ENCODE measurements around the gene ADAMTSL1.

The ADAMTSL1 gene

DNA sequence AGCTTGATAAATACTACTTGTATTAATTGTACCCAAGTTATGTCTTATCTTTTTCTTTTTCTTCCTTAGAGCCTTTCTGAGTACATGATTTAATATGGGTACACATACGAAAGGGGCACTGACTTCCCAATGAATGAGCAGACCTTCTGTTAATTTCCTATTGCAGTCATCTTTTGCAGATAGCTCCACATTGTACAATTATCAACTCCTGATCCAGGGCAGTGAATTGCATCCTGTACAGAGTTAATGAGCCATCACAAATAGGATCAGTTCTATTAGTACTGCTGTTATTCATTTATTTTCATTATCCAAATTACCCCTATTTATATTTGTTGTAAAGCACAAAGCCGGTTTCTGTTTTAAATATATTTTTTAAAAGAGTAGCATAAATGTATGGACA is 105.6 kb downstream of the ADAMTSL1 start:
- DNase-seq: no peak
- in situ Hi-C loops (cut with HindIII; ENCODE audit: low pct_ligation_motif_present, low pct_unique_long_range_greater_than_20kb, low sequenced_read_pairs): no loop called here

DNA sequence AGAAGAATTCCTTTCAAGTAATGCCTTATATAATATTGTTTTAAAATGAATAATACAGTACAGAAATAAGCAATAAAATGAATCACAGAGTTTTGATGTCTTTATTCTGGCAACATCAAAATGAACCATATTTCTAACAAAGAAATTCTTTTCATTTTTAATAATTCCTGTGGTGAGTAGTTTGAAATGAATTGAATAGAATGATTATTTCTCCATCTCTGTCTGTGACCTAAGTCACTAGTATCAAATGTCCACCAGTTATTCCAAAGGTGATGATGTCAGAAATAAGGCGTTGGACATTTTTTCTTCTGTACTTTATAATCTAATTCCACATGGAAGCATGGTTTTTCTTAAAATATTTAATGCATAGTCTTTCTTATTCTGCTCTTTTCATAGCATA is 106.2 kb downstream of the ADAMTSL1 start:
- DNase-seq: no peak
- in situ Hi-C loops (cut with HindIII; ENCODE audit: low pct_ligation_motif_present, low pct_unique_long_range_greater_than_20kb, low sequenced_read_pairs): no loop called here

DNA sequence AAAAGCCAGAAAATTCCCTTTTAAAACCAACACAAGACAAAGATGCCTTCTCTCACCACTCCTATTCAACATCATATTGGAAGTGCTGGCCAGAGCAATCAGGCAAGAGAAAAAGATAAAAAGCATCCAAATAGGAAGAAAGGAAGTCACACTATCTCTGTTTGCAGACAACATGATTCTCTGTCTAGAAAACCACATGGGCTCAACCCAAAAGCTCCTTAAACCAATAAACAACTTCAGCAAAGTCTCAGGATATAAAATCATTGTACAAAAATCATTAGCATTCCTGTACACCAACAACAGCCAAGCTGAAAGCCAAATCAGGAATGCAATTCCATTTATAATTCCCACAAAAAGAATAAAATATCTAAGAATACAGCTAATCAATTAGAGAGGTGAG is 112.0 kb downstream of the ADAMTSL1 start:
- in situ Hi-C loops (cut with HindIII; ENCODE audit: low pct_ligation_motif_present, low pct_unique_long_range_greater_than_20kb, low sequenced_read_pairs): no loop called here
- DNase-seq: no peak

DNA sequence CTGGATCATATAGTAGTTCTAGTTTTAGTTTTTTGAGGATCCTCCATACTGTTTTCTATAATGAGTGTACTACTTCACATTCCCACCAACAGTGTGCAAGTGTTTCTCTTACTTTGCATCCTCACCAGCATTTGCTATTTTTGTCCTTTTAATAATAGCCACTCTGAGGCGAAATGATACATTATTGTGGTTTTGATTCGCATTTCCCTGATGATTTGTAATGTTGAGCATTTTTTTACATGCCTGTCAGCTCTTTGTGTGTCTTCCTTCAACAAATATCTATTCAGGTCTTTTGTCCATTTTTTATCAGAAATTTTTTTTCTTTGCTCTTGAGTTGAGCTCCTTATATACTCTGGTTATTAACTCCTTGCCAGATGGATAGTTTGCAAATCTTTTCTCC is 114.0 kb downstream of the ADAMTSL1 start:
- no peak for DNase-seq
- in situ Hi-C loops (cut with HindIII; ENCODE audit: low pct_ligation_motif_present, low pct_unique_long_range_greater_than_20kb, low sequenced_read_pairs): no loop called here

DNA sequence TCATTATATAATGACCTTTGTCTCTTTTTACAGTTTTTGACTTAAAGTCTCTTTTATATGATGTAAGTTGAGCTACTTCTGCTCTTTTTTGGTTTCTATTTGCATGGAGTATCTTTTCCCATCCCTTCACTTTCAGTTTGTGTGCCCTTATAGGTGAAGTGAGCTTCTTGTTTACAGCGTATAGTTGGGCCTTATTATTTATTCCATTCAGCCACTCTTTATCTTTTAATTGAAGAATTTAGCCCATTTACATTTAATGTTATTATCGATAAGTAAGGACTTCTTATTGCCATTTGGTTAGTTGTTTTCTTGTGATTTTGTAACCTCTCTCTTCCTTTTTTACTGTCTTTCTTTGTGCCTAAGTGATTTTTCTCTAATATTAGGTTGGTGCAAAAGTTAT is 117.3 kb downstream of the ADAMTSL1 start:
- in situ Hi-C loops (cut with HindIII; ENCODE audit: low pct_ligation_motif_present, low pct_unique_long_range_greater_than_20kb, low sequenced_read_pairs): no loop called here
- DNase-seq: no peak

DNA sequence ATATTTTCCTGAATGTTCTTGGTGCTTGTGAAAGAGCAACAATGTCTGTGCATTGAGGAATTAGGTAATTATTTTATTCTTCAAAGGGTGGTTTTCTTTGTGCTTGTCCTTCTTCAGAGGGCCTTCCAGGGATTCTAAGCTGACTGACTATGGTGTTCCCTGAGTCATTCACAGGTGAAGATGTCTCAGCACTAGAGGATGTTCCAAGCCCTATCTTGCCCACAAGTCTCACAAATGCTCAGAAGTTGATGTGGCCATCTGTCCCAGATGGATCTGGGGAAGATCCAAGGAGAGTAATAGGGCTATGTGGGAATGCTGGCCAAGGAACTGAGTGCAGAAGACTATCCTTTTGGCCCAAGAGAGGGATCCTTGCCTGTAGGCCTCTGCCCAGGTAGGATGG is 120.9 kb downstream of the ADAMTSL1 start:
- DNase-seq: no peak

DNA sequence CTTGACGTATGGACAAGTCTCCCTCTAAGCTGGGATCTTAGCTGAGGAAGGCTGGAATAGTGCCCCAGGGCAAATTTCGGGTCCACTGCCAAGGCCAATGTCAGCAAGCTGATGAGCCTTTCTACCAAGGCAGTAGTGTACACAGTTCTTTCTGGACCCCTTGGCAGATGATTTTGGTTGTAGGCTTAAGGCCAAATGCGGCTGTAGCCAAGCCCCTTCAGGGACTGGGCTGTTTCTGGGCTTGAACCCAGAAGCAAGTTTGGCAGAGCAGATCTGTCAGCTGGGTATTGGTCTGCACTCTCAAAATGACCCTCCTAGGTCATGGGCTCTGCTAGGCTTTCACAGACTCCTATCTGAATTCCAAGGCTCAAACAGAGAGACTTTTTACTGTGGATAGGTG is 121.6 kb downstream of the ADAMTSL1 start:
- no peak for DNase-seq
- in situ Hi-C loops (cut with HindIII; ENCODE audit: low pct_ligation_motif_present, low pct_unique_long_range_greater_than_20kb, low sequenced_read_pairs): no loop called here

More for the DNA sequence above, 120.9 kb downstream of the ADAMTSL1 start:
- in situ Hi-C loops (cut with HindIII; ENCODE audit: low pct_ligation_motif_present, low pct_unique_long_range_greater_than_20kb, low sequenced_read_pairs): no loop called here

DNA sequence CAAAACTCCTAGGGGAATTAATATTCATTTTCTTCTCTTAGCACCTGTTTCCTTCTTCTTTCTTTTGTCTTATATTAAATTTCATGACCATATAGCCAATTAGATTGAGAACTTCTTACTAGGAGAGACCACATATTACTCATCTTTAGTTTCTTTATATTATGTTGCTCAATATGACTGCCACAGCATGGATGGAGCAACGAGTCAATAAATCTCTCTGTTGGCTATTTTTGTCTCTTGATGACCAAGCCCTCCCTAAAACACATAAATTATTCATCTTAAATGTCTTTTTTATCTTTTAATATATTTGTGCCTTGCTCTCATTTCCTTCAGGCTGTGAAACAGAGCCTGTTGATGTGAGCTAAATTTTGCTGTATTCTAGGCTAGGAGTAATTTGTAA is 123.0 kb downstream of the ADAMTSL1 start:
- in situ Hi-C loops (cut with HindIII; ENCODE audit: low pct_ligation_motif_present, low pct_unique_long_range_greater_than_20kb, low sequenced_read_pairs): no loop called here
- no peak for DNase-seq

DNA sequence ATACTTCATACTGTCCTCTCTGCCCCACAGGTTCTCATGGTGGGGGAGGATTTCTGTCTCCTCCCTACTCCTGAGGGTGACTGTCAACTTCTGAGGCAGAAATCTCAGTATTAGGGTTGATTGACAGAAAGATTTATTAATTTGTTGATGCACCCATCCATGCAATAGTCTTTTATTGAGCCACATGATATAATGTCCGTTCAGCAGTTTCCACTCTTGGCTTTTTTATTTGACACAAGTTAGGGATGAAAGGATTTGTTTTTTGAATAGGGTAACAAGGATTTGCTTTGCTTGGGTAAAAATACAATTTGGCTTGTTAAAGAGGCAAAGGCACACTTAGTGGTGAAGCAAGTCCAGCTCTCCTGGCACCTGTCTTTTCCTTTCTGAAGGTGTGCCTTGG is 125.0 kb downstream of the ADAMTSL1 start:
- in situ Hi-C loops (cut with HindIII; ENCODE audit: low pct_ligation_motif_present, low pct_unique_long_range_greater_than_20kb, low sequenced_read_pairs): no loop called here

DNA sequence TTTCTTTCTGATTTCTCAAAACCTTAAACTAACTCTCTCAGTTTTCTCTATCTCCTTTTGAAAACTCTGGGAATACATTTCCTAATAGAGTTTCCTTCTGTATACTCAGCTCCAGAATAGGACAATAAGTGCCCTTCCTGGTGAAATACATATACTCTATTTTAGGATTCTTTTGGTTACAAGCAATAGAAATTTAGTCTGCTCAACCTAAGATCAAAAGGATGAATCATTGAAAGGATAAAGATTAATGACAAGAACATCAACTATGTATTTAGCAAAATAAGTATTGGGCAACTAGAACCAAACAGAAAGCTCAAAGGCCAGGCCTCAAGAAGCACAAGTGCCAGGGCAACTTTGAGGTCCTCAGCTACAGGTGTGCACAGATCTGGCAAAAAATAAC is 127.1 kb downstream of the ADAMTSL1 start:
- in situ Hi-C loops (cut with HindIII; ENCODE audit: low pct_ligation_motif_present, low pct_unique_long_range_greater_than_20kb, low sequenced_read_pairs): no loop called here
- no peak for DNase-seq

More for the DNA sequence above, 125.0 kb downstream of the ADAMTSL1 start:
- DNase-seq: no peak

DNA sequence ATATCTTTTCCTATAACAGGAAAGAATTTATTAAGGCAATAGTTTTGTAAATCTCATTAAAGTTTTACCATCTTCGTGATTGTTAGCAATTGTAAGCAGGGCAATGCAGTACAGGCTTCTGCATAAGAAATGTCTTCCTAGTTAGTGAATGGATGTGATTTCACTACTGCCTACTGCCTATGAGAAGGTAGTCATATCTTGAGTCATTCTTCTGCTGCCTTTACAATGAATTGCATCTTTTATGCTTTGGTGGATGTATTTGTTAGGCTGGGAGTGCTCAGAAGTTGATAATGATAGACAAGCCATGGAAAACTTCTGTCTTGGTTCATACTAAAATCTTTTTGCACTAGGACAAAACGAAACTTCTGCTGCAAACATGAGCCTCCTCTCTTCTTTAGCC is 128.0 kb downstream of the ADAMTSL1 start:
- DNase-seq: no peak
- in situ Hi-C loops (cut with HindIII; ENCODE audit: low pct_ligation_motif_present, low pct_unique_long_range_greater_than_20kb, low sequenced_read_pairs): no loop called here

DNA sequence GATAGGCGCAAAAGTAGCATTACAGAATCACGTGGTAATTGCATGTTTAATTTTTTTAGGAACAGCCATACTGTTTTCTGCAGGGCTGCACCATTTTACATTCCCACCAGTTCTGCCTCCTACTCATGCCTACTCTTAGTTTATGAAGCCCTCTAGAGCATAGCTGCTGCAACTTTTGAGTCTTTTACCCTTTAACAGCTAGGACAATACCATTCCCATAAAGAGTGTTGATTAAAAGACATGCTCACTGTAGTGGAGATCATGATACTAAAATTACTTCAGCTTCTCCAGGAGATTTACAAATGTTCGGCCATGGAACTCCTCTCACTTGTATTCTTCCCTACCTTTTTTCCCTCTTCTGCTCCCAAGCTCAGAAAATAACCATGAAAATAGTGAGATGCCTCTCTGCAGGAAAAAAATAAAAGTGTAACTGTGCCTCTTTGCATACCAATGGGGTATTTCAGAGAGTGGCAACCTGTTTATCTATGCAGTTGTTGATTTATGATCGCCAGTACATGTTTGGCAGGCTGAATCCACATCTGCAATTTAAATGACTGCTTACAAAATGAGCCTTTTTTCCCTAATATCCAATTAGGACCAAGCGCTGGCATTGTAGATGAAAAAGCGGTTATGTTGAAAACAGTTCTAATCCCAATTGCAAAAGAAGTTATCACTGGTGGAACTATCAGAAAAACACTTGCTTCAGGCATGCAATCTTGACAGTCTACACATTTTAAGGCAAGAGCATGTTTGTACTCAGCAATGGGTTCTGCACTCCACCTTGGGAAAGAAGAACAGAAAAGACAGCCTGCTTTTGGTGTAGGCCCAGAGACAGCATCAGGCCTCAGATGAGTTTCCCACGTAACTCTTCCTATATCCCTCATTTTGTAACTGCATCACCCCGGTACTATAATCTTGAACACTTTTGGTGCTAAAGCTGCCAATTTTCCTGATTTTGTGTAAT is 131.1 kb downstream of the ADAMTSL1 start:
- in situ Hi-C loops (cut with HindIII; ENCODE audit: low pct_ligation_motif_present, low pct_unique_long_range_greater_than_20kb, low sequenced_read_pairs): no loop called here

DNA sequence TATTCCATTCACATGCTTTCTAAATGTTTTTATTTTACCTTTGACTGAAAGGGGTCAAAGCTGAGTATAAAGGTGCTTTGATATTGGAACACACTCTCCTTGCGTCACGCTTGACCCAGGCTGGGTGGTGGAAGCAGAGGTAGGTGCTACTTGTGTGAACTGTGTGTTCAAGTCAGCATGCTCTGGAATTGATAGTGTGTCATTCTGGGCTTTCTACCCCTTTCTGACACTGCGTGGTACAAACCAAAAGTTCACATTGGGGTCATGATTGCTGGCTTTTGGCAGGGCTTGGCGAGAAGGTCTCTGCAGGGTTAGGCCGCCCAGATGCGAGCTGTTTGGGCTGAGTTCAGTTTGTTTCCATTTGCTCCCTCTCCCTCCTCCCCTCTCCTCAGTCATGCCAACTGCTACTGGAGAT is 131.8 kb downstream of the ADAMTSL1 start:
- DNase-seq: no peak
- in situ Hi-C loops (cut with HindIII; ENCODE audit: low pct_ligation_motif_present, low pct_unique_long_range_greater_than_20kb, low sequenced_read_pairs): no loop called here

More for the DNA sequence above, 131.1 kb downstream of the ADAMTSL1 start:
- DNase-seq: no peak

DNA sequence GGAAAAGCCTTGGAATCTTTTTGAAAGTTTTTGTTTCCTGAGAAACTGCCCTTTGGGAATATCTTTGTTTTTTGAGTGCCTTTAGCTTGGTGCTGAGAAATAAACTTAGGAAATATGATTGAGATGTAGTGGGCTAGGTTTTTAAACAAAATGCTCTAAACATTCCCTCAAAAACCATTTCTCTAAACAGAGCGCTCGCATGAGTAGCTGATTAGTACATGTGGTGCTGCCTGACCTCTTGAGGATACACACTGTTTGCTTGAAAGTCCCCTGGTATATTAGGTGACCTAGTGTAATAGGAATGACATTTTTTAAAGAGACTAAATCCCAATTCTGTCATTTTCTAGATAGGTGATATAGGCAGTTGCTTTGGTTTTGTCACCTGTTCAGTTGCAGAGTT is 132.3 kb downstream of the ADAMTSL1 start:
- in situ Hi-C loops (cut with HindIII; ENCODE audit: low pct_ligation_motif_present, low pct_unique_long_range_greater_than_20kb, low sequenced_read_pairs): no loop called here
- no peak for DNase-seq

DNA sequence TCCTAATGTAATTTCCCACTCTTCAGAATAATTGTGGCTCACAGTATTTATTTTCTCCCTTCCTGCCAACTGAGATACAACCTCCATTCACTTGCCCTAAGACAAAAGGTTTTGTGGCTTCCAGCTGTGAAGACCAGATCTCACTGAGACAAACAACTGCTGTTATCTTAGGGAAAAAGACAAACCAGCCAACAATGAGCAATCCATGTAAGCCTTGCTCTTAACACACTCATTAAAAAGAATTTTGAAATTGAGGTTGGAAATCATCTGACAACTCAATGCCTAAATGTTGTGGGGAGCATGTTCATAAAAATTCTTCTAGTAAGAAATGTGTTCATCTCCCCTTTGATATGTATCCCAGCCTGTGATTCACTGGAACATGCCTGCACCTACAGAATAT is 132.9 kb downstream of the ADAMTSL1 start:
- DNase-seq: no peak
- in situ Hi-C loops (cut with HindIII; ENCODE audit: low pct_ligation_motif_present, low pct_unique_long_range_greater_than_20kb, low sequenced_read_pairs): no loop called here

DNA sequence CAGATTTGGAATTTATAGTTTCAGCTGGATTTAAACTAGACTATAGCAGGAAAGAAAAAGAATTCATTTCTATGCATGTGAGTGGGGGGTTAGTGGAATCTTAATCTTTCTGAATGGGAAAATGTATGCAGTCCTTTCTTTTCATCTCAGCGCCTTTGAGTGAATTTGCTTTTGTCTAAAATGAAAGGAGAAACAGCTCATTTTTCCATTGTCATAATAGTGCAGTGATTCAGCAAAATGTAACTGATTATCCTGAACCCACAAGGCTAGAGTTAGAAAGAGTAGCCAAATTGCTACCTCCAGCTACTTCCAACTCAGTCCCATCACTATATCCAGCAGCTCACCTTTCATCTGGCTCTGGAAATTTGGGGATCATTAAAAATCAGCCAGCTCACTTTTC is 134.4 kb downstream of the ADAMTSL1 start:
- no peak for DNase-seq
- in situ Hi-C loops (cut with HindIII; ENCODE audit: low pct_ligation_motif_present, low pct_unique_long_range_greater_than_20kb, low sequenced_read_pairs): no loop called here

DNA sequence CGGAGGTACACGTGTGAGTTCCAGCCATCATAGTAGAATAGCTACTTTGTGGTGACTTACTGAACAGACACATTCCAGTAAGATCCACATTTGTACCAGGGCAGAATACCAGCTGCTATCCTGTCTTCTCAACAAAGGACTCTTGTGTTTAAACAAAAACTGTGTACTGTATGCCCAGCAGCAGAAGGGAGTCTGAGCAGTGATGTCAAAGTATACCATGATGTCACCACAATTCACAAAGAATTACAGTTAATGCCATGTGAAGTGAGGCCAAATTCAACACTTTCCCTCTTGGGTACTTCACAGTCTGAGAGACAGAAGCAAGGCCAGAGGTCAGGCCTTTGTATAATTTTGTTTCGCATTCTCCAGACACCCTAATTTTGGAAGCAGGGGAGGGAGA is 137.0 kb downstream of the ADAMTSL1 start:
- in situ Hi-C loops (cut with HindIII; ENCODE audit: low pct_ligation_motif_present, low pct_unique_long_range_greater_than_20kb, low sequenced_read_pairs): no loop called here

DNA sequence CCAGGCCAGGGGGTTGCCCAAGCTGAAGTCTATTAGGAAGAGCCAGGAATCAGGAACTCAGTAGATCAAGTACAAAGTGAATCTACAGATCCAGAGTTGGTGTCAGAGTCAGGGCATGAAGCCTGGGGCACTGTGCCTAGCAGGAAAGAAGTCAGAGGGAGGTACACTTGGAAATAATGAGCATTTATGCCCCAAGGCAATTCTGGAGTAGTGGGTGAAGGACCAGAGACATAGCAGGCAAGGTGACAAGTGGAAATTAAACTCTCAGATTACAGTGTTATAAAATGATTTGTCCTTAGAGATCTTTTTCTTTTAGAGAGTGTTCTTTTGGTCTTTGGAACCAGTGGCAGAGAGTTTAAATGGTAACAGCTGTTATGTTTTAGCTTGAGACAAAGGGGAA is 138.0 kb downstream of the ADAMTSL1 start:
- no peak for DNase-seq

More for the DNA sequence above, 137.0 kb downstream of the ADAMTSL1 start:
- DNase-seq: no peak

DNA sequence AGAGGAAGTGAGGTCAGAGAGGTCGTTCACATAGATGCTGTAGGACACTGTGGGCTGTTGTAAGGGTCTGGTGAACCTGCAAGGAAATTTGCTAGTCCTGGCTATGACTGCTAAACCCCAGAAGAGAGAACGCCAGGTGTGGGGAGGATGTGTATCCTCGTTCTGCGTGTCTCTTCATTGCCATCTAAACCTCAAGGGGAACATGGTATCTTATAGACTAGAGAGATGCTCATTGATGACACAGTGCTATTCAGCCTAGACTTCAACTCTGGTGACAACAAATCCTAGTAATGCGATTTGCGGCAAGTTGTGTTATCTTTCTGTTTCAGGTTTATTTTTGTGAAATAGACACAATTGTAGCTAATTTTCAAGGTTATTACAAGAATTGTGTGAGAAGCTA is 140.2 kb downstream of the ADAMTSL1 start:
- no peak for DNase-seq
- in situ Hi-C loops (cut with HindIII; ENCODE audit: low pct_ligation_motif_present, low pct_unique_long_range_greater_than_20kb, low sequenced_read_pairs): no loop called here

More for the DNA sequence above, 138.0 kb downstream of the ADAMTSL1 start:
- in situ Hi-C loops (cut with HindIII; ENCODE audit: low pct_ligation_motif_present, low pct_unique_long_range_greater_than_20kb, low sequenced_read_pairs): no loop called here

DNA sequence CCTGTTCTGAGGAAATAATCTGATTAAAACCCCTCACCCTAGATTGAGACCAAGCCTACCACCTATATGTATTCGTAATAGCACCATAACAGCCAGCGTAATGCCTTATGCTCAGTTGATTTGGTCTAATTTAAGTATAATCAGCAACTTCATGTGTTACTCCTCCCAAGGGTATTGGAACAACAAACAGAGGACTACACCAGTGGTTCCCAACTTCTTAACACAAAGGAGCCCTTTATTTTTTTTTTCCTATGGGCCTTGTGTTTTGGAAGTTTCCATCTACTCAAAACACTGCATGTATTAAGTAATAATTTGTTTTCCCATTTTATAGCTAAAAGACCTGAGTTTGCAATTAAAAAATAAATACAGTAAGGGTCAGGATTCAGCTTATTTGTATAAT is 140.7 kb downstream of the ADAMTSL1 start:
- in situ Hi-C loops (cut with HindIII; ENCODE audit: low pct_ligation_motif_present, low pct_unique_long_range_greater_than_20kb, low sequenced_read_pairs): no loop called here

More for the DNA sequence above, 140.7 kb downstream of the ADAMTSL1 start:
- DNase-seq: no peak

Data from ACHN (cell line).